ENCODE results near the gene COPS8. TPM values are rescaled to one million over a fixed set of nuclear protein-coding genes. Genes with fewer than 3 reads are reported as not detected.

The COPS8 gene
- total and polyA plus RNA-seq, 2 donors (not counting 3 experiments of a cell fraction or from before 2014, with no cell fraction given), result 73.6 to 80.7 TPM

- no peak overlapping the region for H3K4me2 ChIP-seq (ENCODE audit: insufficient read depth, low read length)
- no peak overlapping the region for H3K4me3 ChIP-seq (replicated peaks in 1 of 3; ENCODE audit: insufficient read depth in 1 of 3, low read depth in 1 of 3, low read length in 3 of 3)
- ChIA-PET POLR2A (no interaction called here), CTCF (no interaction called here)
- DNase-seq (ENCODE audit: low read depth, low spot score) (no peak), FAIRE-seq (no peak)
- BruUV-seq (replicated peaks), result no TSS peak
- no peaks in the 10 kb centered on the region for H3K36me3 ChIP-seq (ENCODE audit: control insufficient read depth in 2 of 2, extremely low read depth in 1 of 2, insufficient read depth in 2 of 2, low read length in 2 of 2)
- H3K27ac ChIP-seq (ENCODE audit: insufficient read depth, low read depth, low read length), result no peak overlapping the region
- no peak overlapping the region for H2AFZ ChIP-seq (ENCODE audit: low read depth, low read length)
- H3K27me3 ChIP-seq (ENCODE audit: control insufficient read depth in 2 of 2, insufficient read depth in 2 of 2, low read length in 2 of 2), result no peaks in the 10 kb centered on the region
- TF ChIP-seq, protein P1, sequence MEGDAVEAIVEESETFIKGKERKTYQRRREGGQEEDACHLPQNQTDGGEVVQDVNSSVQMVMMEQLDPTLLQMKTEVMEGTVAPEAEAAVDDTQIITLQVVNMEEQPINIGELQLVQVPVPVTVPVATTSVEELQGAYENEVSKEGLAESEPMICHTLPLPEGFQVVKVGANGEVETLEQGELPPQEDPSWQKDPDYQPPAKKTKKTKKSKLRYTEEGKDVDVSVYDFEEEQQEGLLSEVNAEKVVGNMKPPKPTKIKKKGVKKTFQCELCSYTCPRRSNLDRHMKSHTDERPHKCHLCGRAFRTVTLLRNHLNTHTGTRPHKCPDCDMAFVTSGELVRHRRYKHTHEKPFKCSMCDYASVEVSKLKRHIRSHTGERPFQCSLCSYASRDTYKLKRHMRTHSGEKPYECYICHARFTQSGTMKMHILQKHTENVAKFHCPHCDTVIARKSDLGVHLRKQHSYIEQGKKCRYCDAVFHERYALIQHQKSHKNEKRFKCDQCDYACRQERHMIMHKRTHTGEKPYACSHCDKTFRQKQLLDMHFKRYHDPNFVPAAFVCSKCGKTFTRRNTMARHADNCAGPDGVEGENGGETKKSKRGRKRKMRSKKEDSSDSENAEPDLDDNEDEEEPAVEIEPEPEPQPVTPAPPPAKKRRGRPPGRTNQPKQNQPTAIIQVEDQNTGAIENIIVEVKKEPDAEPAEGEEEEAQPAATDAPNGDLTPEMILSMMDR (IDR thresholded peaks at IDR 0.05; ENCODE audit: extremely low read depth in 1 of 2, insufficient read depth in 1 of 2, low read depth in 1 of 2, low read length in 2 of 2), result no peak
- TF ChIP-seq POLR2A (IDR thresholded peaks at IDR 0.05; ENCODE audit: low read depth, low read length) (no peak), GATA2 (IDR thresholded peaks at IDR 0.05; ENCODE audit: insufficient read depth, insufficient read length, low read depth, low read length) (no peak), FOS (IDR thresholded peaks at IDR 0.05; ENCODE audit: borderline replicate concordance, insufficient read depth, low read length) (no peak), EZH2 (IDR thresholded peaks at IDR 0.05; ENCODE audit: borderline replicate concordance, low read depth, low read length, severe bottlenecking) (no peak), JUN (IDR thresholded peaks at IDR 0.05; ENCODE audit: borderline replicate concordance, insufficient read depth, insufficient read length, low read depth) (no peak), POLR2AphosphoS5 (IDR thresholded peaks at IDR 0.05; ENCODE audit: insufficient read depth, low read depth, low read length) (no peak), MYC (IDR thresholded peaks at IDR 0.05; ENCODE audit: low read depth, low read length) (no peak), MAX (IDR thresholded peaks at IDR 0.05; ENCODE audit: insufficient read depth, insufficient read length) (no peak)
- no peak overlapping the region for H3K9ac ChIP-seq (replicated peaks; ENCODE audit: extremely low read depth, insufficient read depth, low read length)
- intact Hi-C loops (cut with micrococcal nuclease) (no loop called here), dilution Hi-C loops (cut with MboI; ENCODE audit: extremely low pct_ligation_motif_present, low sequenced_read_pairs) (no loop called here)
- peaks cover 7% of the 10 kb centered on the region for H3K4me1 ChIP-seq (ENCODE audit: control insufficient read depth, extremely low read depth, insufficient read depth, low read length)
- H3K9me3 ChIP-seq (replicated peaks; ENCODE audit: control insufficient read depth, insufficient read depth, low read length), result no peaks in the 10 kb centered on the region
- H3K9me1 ChIP-seq (replicated peaks; ENCODE audit: control insufficient read depth, extremely low read depth, insufficient read depth, low read length), result no peaks in the 10 kb centered on the region
- H3K79me2 ChIP-seq (ENCODE audit: control insufficient read depth, insufficient read depth, low read length), result no peaks in the 10 kb centered on the region
- H4K20me1 ChIP-seq (replicated peaks; ENCODE audit: control insufficient read depth, extremely low read depth, insufficient read depth, low read length), result no peaks in the 10 kb centered on the region
Measured at GRCh38 chr2:237057893-237058300, 27.8 kb upstream of the COPS8 start.
